Stomach (tissue), 19 donors: ENCODE measurements around the gene SIN3B. TPM values are rescaled to one million over a fixed set of nuclear protein-coding genes. Genes with fewer than 3 reads are reported as not detected.

Source experiments
- DNase-seq, 2 donors: peaks; one replicate each; pipeline versions ENCODE4 v3.0.0 to v3.0.0-alpha.2; 2013 to 2019
- H3K27ac ChIP-seq, 5 donors: fragments of 200-600 bp in 4 of 5; sonication (generic) in 4 of 5; one replicate each; pipeline ENCODE4 v1.5.1; 2013 to 2019; ENCODE audit warnings: mild to moderate bottlenecking in 1 of 5, moderate library complexity in 1 of 5
- H3K27me3 ChIP-seq, 3 donors: fragments of 200-600 bp; sonication (generic); one replicate each; pipeline ENCODE4 v1.5.1; 2017 to 2019; ENCODE audit warnings: mixed run types in 1 of 3
- H3K36me3 ChIP-seq, 4 donors: fragments of 200-600 bp; sonication (generic); 1 replicate in 3 of 4; 2 replicates in 1 of 4; pipeline ENCODE4 v1.5.1; 2016 to 2019
- H3K4me1 ChIP-seq, 4 donors: fragments of 200-600 bp; sonication (generic); one replicate each; pipeline ENCODE4 v1.5.1; 2016 to 2019
- H3K4me3 ChIP-seq, 4 donors: fragments of 200-600 bp; sonication (generic) in 3 of 4; one replicate each; pipeline ENCODE4 v1.5.1; 2016 to 2019; ENCODE audit warnings: mild to moderate bottlenecking in 1 of 4
- H3K9me3 ChIP-seq, 4 donors: fragments of 200-600 bp; sonication (generic); one replicate each; pipeline ENCODE4 v1.5.1; 2016 to 2019
- CTCF ChIP-seq, 7 experiments: fragments of 450-650 bp in 4 of 7; fragments of 200-600 bp in 3 of 7; sonication (generic) in 3 of 7; IDR thresholded peaks; one replicate each; pipeline ENCODE4 v1.5.1; 2016 to 2019; ENCODE audit warnings: antibody characterized with exemption in 7 of 7, control low read depth in 2 of 7, mild to moderate bottlenecking in 1 of 7
- EP300 ChIP-seq: sonication (generic); formaldehyde crosslinking; IDR thresholded peaks from one replicate; pipeline ENCODE4 v1.6.1; 2017; ENCODE audit warnings: antibody characterized with exemption
- POLR2A ChIP-seq, 4 donors: fragments of 450-650 bp; IDR thresholded peaks; one replicate each; pipeline ENCODE4 v1.6.1; 2016; ENCODE audit warnings: antibody characterized with exemption in 4 of 4, control low read depth in 2 of 4, mild to moderate bottlenecking in 1 of 4, moderate library complexity in 1 of 4
- POLR2AphosphoS5 ChIP-seq, 3 donors: sonication (generic); formaldehyde crosslinking; IDR thresholded peaks; one replicate each; pipeline ENCODE4 v1.6.1; 2016; ENCODE audit warnings: antibody characterized with exemption in 3 of 3
- WGBS, 5 donors: extraction: QIAGEN DNeasy Blood & Tissue Kit in 3 of 5; methylation state at CpG; one replicate each; pipeline versions ENCODE4 v1.1.5 to v1.1.7; 2013 to 2018; 5-methylcytosine and 5-hydroxymethylcytosine counted together
- intact Hi-C: fragments of 100-400 bp; cut with DNase I; formaldehyde crosslinking; loops from one replicate; pipeline ENCODE4 v1.15.1; 2023; ENCODE audit warnings: low total_unique reads
- long read RNA-seq, 10 donors: transcript quantifications; one replicate each; lab custom pipeline, GENCODE V29; 2026
- polyA plus RNA-seq, 3 donors: library from polyadenylated mRNA; stranded (reverse); fragments of 200-250 nt; gene quantifications; one replicate each; pipeline ENCODE4 v1.2.3, GENCODE V29; 2013
- total RNA-seq, 5 donors: library from RNA; depleted of rRNA; stranded (reverse); fragments of >200 nt; gene quantifications; one replicate each; pipeline versions ENCODE4 v1.1.0 to v1.2.3, GENCODE V29; 2014 to 2016
- donor health status: healthy with polysubstance abuse.
- donor health status: Bipolar disorder and iron deficiency.
- donor health status: healthy.

The SIN3B gene
- total RNA-seq (100 to 1,000 TPM in 3 of 5 donors, 10 to 100 TPM in 2; 49.9 to 566 (median 123) TPM), polyA plus RNA-seq (10 to 100 TPM in 2 of 3 donors, 1 to 10 TPM in 1; 9.2 to 18.6 (median 14.9) TPM)
- long read RNA-seq, donor 1, partial matches to known transcripts: 0 of 2 reads
- long read RNA-seq, donor 1, other reads (novel, unspliced or antisense): 0 of 2 reads
- long read RNA-seq, donor 2, partial matches to known transcripts: 12 of 15 reads
- long read RNA-seq, donor 2, other reads (novel, unspliced or antisense): 0 of 15 reads
- long read RNA-seq, donor 3, partial matches to known transcripts: 0 of 3 reads
- long read RNA-seq, donor 3, other reads (novel, unspliced or antisense): 0 of 3 reads
- long read RNA-seq, donor 4: 0 reads
- long read RNA-seq, donor 5, partial matches to known transcripts: 0 of 8 reads
- long read RNA-seq, donor 5, other reads (novel, unspliced or antisense): 0 of 8 reads
- long read RNA-seq, donor 6, full-length matches to known transcripts: 13 of 43 reads
- long read RNA-seq, donor 6, partial matches to known transcripts: 30 of 43 reads
- long read RNA-seq, donor 6, other reads (novel, unspliced or antisense): 0 of 43 reads
- long read RNA-seq, donor 7, partial matches to known transcripts: 5 of 7 reads
- long read RNA-seq, donor 7, other reads (novel, unspliced or antisense): 0 of 7 reads
- long read RNA-seq, donor 8, full-length matches to known transcripts: 6 of 6 reads
- long read RNA-seq, donor 8, partial matches to known transcripts: 0 of 6 reads
- long read RNA-seq, donor 8, other reads (novel, unspliced or antisense): 0 of 6 reads
- long read RNA-seq, donor 9, partial matches to known transcripts: 0 of 1 reads
- long read RNA-seq, donor 9, other reads (novel, unspliced or antisense): 0 of 1 reads
- long read RNA-seq, donor 10, partial matches to known transcripts: 0 of 2 reads
- long read RNA-seq, donor 10, other reads (novel, unspliced or antisense): 0 of 2 reads

GRCh38 chr19:16829010-16829821 lies at the start of gene SIN3B:
Gene SIN3B, plus strand, starts transcription at chr19:16829398. Its CDS starts 23 bp downstream, at chr19:16829421.
- Histone ChIP-seq H3K36me3 (peaks cover 25 to 37% (median 34%) of the 10 kb centered on the region in 4 donors), H3K27ac (peak within 1 kb of the TSS; percentile 52 to 89 (median 86)), H3K4me1 (peaks cover 21 to 44% (median 33%) of the 10 kb centered on the region in 4 donors), H3K9me3 (no peaks in the 10 kb centered on the region), H3K4me3 (peak within 1 kb of the TSS; percentile 90 to 99 (median 94)), H3K27me3 (no peaks in the 10 kb centered on the region)
- intact Hi-C loops: no loop called here
- peak; percentile 89 to 97 for DNase-seq
- 1 to 5% (median 2%) methylated on average over 14 to 59 of the region's 63 CpGs for WGBS, 5 donors
- TF ChIP-seq POLR2A (IDR thresholded peaks at IDR 0.05) (no peak), POLR2AphosphoS5 (IDR thresholded peaks at IDR 0.05) (peak; percentile 27 to 87 (median 63))

- Histone ChIP-seq H3K9me3 (no peaks in the 10 kb centered on the region), H3K27me3 (peaks cover 0 to 4% (median 0%) of the 10 kb centered on the region in 3 donors), H3K4me1 (no peaks in the 10 kb centered on the region), H3K4me3 (no peak overlapping the region), H3K36me3 (peaks cover 0 to 36% (median 0%) of the 10 kb centered on the region in 4 donors), H3K27ac (no peak overlapping the region)
- 45 to 72% (median 59%) methylated on average over 3 of the region's 3 CpGs for WGBS, 5 donors
- TF ChIP-seq POLR2AphosphoS5 (IDR thresholded peaks at IDR 0.05): no peak
- TF ChIP-seq CTCF (IDR thresholded peaks at IDR 0.05): no peak
- TF ChIP-seq EP300: no peak
- no peak for TF ChIP-seq POLR2A (IDR thresholded peaks at IDR 0.05)
- no peak for DNase-seq
- intact Hi-C loops: loop anchor here (10.0 kb wide), 1 partner anchor 125 kb away; no protein-coding TSS in a partner anchor
These were observed 49.5 kb upstream of the SIN3B start for GRCh38 chr19:16779539-16780163.

GRCh38 chr19:16782719-16783118 lies 46.5 kb upstream of the SIN3B start:
- TF ChIP-seq POLR2AphosphoS5 (IDR thresholded peaks at IDR 0.05) (no peak), POLR2A (IDR thresholded peaks at IDR 0.05) (no peak), CTCF (IDR thresholded peaks at IDR 0.05) (no peak), EP300 (no peak)
- no peak overlapping the region for H3K4me3 ChIP-seq
- H3K4me1 ChIP-seq: no peaks in the 10 kb centered on the region
- H3K27me3 ChIP-seq: peaks cover 0 to 4% (median 0%) of the 10 kb centered on the region in 3 donors
- DNase-seq: no peak
- 69 to 90% (median 82%) methylated on average over 1 of the region's 1 CpG for WGBS, 5 donors
- peaks cover 0 to 26% (median 0%) of the 10 kb centered on the region in 4 donors for H3K36me3 ChIP-seq
- H3K27ac ChIP-seq: no peak overlapping the region
- H3K9me3 ChIP-seq: no peaks in the 10 kb centered on the region
- intact Hi-C loops: no loop called here

- H3K27ac ChIP-seq: no peak overlapping the region
- DNase-seq: no peak
- TF ChIP-seq EP300 (no peak), POLR2AphosphoS5 (IDR thresholded peaks at IDR 0.05) (no peak), POLR2A (IDR thresholded peaks at IDR 0.05) (no peak), CTCF (IDR thresholded peaks at IDR 0.05) (no peak)
- intact Hi-C loops: no loop called here
- H3K4me1 ChIP-seq: no peaks in the 10 kb centered on the region
- peaks cover 14 to 31% (median 16%) of the 10 kb centered on the region in 4 donors for H3K9me3 ChIP-seq
- no peaks in the 10 kb centered on the region for H3K27me3 ChIP-seq
- WGBS, 5 donors: 71 to 93% (median 88%) methylated on average over 2 of the region's 2 CpGs
- H3K4me3 ChIP-seq: no peak overlapping the region
- peaks cover 0 to 21% (median 0%) of the 10 kb centered on the region in 4 donors for H3K36me3 ChIP-seq
These were observed 40.7 kb upstream of the SIN3B start for GRCh38 chr19:16788479-16788878.
